ENCODE results near the gene ADSS1.

GRCh38 chr14:104722938-104723650 lies 935 bp upstream of the ADSS1 start:
- no peak for TF ChIP-seq POLR2A (IDR thresholded peaks at IDR 0.05)
- no peak for TF ChIP-seq EP300 (IDR thresholded peaks at IDR 0.05)
